Stimulated activated CD4-positive, alpha-beta T cell treated with anti-CD3 and anti-CD28 coated beads, Interleukin-15, amount 100 ng/mL, for 48 hours (primary cell): ENCODE measurements around the gene GPR161.

Source experiments
- DNase-seq, 2 donors: peaks; one replicate each; pipeline ENCODE4 v3.0.0-alpha.2; 2020; ENCODE audit warnings: low read depth in 2 of 2

The GPR161 gene

DNA sequence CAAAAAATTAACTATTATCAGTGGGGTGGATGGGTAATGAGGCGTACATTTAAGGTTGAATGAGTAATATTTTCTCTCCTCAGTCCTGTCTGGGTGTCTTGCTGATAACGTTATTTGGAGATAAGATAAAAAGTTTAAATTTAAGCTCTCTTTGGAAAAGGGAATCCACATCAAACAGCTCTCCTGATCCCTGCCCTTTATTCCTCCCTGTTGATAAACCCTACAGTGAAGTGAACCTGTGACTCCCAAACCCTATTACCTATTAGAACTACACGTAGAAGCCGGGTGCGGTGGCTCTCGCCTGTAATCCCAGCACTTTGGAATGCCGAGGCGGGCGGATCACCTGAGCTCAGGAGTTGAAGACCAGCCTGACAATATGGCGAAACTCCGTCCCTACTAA, 9.9 kb upstream of the GPR161 start:
- DNase-seq, result no peak

DNA sequence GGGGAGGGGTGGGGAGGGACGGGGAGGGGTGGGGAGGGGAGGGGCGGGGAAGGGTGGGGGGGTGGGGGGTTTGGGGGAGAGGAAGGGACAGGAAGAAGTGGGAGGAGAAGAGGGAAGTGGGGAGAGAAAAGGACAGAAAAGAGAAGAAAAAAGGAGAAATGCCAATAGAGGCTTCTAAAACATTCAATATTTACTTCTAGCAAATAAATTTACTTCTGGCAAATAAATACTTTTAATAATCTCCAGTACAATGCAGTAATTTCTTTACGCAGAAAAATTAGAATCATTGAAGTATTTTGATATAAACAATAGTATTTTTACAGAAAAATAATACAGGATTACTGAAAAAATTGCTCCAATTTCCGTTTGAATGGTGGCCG, 9.4 kb upstream of the GPR161 start:
- no peak for DNase-seq

DNA sequence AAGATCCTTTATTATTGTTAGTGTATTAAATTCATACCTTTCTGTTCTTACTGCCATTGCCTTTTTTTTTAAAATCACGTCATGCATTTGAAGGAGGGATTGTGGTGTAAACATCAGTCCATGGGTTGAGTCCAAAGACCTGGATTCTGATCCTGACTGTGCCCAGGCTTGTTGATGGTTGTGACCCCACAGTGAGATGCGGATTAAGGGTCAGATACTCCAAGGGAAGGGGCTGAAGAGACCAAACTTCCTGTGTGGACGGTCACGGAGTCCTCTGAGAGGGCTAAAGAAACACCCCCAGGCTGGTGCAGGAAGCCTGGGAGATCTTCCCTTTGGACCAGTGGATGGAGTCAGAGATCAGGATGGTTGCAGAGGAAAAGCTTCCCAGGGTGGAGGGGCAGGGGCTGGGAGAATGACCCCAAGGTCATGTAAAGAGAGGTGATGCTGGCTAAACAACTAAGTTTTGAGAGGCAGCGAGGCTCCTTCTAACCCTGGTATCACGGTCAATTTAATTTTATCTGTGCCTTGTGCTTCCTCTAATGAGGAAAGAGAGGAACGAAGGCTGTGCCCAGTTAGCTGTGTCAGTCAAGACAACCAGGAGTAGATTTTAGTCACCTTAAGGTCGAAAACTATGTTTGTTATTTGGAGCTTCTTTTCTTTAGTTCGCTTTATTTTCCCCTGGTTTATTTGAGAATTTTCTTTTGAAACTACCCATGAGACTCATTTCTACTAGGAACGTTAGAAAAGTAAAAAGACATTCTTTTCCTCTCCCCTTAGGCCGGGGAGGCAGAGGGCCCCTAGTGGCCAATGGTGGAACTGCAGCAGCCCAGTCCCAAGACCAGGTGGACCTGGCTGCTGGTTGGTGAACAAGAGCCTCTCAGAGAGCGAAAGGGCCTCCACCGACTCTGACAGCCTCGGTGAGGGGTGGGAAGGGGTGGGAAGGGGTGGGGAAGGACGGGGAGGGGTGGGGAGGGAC, 8.7 kb upstream of the GPR161 start:
- DNase-seq, result peak; percentile 70 to 84

DNA sequence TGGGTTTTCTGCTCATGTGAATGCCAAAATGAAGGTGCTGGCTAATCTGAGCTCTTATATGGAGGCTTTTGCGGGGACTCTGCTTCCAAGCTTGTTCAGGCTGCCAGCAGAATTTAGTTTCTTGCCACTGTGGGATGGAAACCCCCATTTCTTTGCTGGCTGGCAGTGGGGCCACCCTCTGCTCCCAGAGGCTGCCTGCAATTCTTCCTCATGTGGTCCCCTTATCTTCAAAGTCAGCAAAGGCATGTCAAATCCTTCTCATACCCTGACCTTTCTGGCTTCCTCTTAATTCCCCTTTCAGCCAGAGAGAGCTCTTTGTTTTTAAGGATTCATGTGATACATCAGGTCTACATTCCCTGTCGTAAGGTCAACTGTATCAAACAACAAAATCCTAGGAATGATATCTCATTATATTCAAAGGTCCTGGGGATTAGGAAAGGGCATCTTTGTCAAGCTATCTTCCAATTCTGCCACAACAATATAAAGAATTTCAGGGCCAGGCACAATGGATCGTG, 5.2 kb upstream of the GPR161 start:
- DNase-seq, result no peak

DNA sequence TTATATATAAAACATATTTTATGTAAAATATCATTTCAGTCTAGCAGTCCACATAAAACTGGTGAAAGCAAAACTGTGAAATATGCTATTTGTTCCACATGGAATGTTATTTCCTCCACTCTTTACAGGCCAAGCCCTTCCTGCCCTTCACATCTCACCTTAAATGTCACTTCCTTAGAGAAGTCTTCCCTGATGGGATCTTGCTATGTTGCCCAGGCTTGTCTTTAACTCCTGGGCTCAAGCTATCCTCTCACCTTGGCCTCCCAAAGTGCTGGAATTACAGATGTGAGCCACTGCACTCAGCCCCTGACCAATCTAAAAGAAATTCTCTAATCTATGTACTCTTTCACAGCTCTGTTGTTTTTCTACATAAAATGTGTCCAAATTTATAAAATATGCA, 2.3 kb upstream of the GPR161 start:
- no peak for DNase-seq

DNA sequence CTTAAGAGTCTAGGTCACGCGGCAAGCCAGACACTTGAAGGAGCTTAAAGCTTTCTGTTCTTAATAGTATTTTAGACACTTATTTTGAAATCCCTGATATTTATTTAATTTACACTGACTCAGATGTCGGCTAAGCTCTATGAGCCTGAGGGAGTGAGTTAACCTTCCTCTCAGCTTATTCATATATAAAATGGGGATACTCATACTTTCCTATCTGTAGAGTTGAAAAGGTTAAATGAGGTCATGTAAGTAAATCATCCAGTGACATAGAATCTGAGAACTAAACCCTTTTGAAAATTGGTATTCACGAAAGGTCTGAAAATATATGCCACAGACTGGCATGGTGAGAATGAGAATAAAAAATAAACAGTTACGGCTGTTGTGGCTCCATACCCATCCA, 1.4 kb upstream of the GPR161 start:
- no peak for DNase-seq

DNA sequence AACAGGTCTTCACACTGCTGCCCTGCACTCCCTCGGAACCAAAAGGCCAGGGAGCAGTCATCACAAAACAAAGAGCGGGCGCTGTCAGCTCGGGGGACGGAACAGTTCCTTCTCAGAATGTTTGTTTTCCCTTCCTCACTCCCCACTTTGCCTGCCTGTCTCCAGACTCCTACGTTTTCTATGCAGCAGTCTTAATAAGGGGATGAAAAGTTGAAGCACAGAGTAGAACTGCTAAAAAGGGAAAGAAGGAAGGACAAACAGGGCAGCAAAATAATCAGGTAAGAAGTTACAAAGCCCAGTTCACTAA, 738 bp upstream of the GPR161 start:
- no peak for DNase-seq

DNA sequence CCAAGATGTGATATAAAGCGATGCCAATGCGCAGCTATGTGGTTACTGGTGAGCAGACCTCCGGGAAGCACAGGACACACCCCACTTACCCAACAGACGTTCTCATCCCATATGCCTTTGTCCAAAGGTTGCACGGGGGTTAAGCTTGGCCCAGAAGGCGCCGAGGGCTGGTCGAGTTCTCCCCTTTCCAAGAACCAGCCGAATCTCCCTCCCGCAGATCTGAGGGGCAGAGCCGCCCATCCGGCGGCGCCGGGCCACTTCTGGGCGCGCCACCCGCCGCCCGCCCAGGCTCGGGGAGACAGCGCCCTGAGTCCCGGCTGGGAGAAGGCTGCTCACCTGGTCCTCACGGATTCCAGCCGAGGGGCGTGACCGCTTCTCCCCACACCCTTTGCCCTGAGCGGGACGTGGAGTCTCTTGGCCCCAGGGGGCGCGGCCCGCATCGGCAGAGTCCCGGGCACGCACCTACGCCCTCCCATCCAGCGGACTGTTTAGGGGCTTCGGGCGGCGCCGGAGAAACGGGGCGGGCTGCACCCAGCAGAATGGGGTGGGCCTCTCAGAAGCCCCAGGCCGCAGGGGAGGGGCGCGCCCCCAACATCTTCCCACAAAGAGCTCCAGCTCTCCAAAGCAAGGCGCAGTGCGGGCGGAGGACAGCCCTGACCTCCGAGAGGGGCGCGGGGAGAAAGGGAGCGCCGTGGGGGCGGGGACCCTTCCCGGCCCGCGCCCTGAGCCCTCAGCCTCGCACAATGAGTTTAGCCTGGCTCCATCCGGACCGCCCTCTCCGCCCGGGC, 615 bp downstream of the GPR161 start:
- DNase-seq, result no peak

DNA sequence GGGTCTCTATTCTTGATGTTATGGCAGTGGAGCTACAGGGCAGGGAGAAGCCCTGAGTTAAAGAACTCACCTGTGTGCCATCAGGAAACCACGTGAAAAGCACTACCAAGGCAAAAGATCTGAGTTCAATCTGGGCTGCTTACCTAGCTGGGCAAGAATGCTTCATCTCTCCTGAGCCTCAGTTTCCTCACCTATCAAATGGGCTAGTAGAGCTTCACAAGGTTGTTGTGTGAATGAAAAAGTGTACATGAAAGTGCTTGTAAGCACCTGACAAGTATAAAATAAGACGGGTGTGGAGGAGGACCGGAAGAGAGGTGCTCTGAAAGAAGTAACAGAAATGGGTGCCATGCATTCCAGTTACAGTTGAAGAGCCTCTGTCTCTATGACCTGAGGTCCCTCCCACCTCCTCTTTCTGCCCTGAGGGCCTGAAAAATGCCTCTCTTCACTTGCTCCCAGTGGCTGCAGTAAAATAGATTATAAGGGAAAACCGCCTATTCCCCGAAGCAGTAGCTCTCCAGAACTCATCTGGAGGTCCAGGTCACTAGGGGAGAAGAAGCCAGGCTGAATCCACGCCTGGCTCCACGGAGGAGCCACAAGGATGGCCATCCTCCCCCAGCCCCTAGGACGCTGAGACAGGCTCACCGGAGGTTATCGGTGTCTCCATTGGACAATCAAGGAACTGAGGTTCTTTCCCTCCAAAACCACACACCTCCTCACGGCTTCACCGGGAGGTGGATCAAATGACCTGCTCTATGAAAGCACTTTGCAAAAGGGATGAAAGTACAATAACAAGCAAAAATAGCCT, 1.4 kb downstream of the GPR161 start:
- no peak for DNase-seq

DNA sequence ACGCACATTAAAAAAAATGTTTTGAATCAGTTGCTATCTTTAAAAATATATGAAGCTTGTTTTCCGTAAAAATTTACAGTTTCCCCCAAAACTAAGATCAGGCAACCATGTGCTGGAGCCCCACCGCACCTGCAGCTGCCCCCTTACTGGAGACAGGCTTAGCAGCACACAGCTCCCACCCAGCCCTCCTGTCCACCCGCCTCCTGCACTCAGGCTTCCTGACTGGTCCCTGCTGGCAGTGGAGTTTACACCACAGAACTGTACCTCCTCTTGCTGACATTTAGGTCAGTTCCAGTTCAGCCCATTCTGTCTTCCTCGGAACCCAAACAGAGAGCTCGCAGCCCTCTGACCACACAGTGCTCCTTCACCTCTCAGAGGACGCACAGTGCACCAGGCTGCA, 2.1 kb downstream of the GPR161 start:
- no peak for DNase-seq

DNA sequence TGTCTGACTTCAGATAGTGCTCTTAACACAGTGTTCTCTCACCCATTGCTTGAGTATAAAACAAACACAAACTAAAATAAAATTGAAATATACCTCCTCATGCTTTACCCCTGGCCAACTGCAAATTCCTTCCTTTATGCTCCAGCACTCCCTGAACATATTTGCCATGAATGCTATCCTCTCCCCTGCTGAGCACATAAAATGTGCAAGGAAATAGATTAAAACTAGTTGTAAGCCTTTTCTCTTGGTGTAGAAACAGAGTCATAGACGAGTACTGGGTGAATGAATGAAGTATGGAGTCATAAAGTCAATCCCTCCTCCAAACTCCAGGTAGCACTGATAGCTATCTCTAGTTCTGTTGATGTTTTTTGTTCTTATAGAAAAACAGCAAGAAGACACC, 2.6 kb downstream of the GPR161 start:
- no peak for DNase-seq

DNA sequence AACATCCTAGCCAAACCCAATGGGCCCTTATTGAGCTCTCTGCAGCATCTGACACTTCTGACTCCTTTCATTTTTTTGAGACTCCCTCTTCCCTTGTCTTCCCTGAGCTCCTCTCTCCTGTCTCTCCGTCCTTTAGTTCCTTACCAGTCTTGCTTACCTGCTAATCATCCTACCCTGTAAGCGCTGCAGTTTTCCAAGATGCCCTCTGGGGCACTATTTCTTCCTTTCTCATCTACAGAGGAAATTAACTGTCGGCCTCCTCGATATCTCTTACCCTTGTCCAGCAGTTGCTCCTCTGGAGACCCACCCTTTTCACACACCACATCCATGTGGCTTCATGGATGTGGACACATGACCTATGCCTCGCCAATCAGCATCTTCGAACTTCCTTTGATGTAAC, 6.8 kb downstream of the GPR161 start:
- no peak for DNase-seq

DNA sequence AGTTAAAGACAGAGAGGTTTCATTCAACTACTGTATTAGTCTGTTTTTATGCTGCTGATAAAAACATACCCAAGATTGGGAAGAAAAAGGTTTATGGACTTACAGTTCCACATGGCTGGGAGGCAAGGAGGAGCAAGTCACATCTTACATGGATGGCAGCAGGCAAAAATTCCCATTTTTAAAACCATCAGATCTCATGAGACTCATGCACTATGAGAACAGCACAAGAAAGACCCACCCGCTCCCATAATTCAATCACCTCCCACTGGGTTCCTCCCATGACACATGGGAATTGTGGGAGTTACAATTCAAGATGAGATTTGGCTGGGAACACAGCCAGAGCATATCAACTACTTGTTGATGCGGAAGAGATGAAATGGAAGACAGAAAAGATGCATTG, 9.2 kb downstream of the GPR161 start:
- no peak for DNase-seq

DNA sequence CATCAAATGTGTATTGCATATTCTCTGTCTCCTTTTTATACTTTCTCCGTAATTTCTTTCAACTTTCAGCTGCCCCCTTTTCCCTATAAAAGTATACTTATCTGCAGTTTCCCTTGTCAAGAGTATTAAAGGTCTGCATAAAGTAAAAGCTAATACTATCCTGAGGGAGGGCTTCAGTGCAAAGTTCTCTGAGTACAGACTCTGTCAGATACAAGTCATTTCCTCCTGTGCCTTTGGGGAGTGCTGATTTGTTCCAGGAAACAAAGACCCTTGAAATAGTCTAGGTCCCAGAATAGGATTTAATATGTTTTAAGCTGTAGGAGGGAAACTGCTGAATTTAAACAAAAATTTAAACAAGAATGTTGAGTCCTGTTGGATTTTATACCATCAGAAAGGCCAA, 11.7 kb downstream of the GPR161 start:
- no peak for DNase-seq

DNA sequence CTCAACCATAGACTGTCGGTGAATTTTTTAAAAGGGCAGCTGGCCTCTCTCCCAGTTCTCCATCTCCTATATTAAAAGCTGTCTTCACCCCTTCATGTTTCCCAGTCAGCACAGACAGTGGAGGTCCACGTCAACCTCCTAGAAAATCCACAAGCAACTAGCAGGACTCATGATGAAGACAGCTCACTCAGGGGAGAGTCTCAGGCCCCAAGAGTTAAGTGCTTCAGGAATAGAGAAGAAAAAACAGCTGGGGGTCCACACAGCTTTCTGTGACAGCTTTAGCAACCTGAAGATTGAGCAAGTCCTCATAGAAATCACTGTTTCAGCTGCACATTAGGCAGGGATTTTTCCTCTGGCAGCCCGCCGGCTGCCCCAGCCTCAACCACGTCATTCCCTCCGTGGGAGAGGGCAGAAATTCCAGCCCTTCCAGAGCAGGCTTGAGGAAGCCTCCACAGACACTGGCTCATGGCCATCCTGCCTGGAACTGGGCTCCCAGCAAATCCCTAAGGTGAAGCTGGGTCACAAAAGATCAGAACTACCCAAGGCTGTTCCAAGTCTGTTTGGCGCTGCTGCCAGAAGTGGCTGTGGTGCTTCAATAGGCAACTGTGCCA, 15.2 kb downstream of the GPR161 start:
- no peak for DNase-seq

DNA sequence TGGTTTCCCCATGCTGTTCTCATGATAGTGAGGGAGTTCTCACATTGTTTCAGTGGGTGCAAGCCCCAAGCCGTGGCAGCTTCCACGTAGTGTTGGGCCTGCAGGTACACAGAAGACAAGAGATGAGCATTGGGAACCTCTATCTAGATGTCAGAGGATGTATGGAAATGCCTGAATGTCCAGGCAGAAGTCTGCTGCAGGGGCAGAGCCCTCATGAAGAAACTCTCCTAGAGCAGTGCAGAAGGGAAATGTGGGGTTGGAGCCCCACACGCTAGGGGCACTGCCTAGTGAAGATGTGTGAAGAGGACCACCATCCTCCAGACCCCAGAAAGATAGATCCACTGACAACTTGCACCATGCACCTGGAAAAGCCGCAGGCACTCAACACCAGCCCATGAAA, 17.0 kb downstream of the GPR161 start:
- no peak for DNase-seq

DNA sequence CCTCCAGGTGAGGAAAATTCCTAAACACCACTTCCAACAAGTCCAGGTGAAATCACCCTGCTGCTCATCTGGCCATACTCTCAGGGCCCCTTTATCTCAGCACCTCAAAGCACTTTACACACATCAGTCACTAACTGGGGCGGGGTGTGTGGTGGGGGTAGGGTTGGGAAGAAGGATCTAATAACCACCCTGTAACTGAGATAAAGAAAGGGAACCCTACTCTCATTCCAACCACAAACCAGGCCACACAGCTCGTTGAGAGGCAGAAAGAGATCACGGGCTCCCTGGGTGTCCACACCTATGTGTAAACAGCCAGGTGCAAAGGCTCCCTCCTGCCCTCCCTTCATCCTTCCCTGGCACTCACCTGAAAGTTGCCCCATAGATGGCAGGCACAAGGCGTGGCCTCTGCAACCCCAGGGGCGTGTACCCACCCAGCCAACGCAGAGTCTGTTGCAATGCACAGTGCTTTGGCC, 20.4 kb downstream of the GPR161 start:
- no peak for DNase-seq

DNA sequence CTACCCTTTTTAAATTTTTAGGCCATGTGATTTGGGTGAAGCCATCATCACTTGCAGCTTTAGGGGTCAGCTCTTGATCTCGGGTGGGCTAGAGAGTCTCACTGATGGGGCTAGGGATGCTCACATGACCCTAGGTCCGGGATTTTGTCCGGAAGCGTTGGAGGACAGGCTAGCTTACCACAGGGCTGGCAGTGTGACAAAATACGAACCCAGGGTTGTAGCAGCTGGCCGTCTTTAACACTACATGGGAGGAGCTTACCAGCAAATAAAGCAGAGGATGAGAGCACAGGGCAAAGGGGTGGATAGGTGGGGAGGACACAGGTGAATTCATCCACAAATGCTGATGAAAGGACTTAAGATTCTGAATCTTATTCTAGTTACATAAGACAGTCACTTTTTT, 21.9 kb downstream of the GPR161 start:
- DNase-seq, result no peak

DNA sequence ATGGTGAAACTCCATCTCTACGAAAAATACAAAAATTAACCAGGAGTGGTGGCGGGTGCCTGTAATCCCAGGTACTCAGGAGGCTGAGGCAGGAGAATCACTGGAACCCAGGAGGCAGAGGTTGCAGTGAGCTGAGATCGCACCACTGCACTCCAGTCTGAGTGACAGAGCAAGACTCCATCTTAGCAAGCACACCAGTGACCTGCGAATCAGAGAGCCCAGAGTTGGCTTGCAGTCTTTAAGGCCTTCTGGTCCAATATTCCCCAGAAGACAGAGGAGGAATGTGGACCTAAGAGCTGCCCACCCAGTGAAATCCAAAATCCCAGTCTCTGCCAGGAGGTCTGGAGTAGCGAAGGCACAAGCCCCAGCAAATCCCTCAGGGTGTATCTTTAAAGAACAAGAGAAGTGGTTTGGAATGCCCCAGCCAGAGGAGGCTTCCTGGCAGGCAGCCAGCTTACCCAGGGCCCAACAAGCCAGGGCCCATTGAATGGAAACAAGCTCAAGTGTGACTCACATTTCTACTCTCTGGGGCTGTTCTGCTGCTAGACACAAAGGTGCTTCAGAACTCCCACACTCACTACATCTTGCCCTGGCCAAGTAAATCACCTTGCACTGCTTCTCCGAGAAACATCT, 23.9 kb downstream of the GPR161 start:
- DNase-seq, result peak; percentile 50 to 54

DNA sequence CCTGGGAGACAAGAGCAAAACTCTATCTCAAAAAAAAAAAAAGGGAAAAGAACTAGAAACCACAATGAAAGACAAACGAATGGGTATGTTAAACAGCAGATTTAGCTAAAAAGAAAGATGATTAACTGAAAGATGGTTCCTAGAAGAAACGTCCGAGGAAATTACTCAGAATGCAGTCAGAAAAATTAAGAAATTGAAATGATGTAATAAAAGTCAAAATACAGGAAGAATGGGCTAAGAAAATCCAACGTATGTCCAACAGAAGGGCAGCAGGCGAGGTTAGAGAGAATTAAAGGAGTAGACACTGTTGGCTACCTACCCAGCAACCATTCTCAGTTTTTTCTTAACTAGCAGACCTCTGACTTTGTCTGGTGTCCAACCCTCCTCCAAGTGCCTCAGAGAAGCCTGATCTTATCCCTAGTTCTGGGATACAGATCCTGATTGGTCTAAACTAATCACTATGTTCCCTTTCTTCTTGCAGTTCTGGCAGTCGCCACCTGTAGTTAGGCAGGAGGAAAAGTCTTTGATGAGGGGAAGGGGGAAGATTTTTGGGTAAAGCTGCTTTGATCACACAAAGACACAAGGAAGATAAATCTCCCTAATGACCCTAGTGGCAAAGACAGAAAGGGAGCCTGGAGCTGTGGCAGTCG, 25.7 kb downstream of the GPR161 start:
- no peak for DNase-seq

DNA sequence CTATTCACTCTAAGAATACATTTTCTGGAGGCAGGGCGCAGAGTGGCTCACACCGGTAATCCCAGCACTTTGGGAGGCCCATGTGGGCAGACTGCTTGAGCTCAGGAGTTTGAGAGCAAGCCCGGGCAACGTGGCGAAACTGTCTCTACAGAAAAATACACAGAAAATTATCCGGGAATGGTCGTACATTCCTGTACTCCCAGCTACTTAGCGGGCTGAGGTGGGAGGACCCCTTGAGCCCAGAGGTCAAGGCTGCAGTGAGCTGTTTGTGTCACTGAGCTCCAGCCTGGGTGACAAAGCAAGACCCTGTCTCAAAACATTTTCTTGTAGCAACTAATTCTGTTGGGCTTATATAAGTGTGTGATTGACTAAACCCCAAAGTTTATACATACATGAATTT, 30.5 kb downstream of the GPR161 start:
- no peak for DNase-seq
